AG09319 (cell line): ENCODE data around the gene P3H4.

Experiments
- DNase-seq: peaks from one replicate; pipeline ENCODE4 v3.0.0-alpha.2; 2010; ENCODE audit warnings: low read depth; ENCODE audit errors: extremely low read depth
- CTCF ChIP-seq: IDR thresholded peaks from 2 replicates; pipeline ENCODE4 v1.5.1; 2011; ENCODE audit warnings: low read depth, mild to moderate bottlenecking, inconsistent platforms, low read length, moderate library complexity

Gene P3H4

DNA sequence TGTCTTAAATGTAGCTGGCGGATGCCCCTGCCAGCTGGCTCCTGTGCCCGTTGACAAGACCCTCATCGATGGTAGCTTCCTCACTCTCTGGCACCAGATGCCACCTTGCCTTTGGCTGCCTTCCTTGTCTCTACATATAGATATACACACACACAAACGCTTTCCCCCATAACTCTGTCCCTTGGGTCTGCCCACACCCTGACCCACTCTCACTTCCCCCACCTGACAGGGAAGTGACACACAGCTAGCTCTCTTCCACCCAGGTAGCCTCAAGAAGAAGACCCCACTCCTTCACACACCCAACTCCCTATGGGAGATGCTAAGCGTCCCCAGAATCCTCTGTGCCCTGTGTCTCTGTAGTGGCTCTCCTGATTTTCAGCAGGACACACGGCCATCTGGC, 50.9 kb downstream of the P3H4 start:
- TF ChIP-seq CTCF = no peak

DNA sequence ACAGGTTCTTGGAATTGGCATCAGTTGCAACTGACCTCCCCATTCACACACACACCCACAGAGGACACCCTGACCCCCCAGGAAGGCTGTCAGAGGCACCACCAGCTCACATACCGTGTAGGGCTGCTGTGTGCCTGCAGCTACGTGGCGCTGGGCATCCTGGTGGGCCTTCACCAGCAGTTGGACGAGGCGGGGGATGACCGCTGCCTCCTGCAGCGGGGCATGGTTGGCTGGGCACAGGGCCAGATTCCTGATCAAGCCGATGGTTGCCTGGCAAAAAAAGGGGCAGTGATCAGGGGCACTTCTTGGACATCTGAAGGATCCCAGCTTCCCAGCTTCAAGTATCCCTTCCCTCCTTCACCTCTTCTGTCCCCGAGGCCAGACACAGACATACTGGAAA, 53.1 kb downstream of the P3H4 start:
- DNase-seq = no peak
- no peak for TF ChIP-seq CTCF

More for the DNA sequence above, 50.9 kb downstream of the P3H4 start:
- no peak for DNase-seq

- no peak for DNase-seq
- TF ChIP-seq CTCF = no peak
These were observed 57.7 kb downstream of the P3H4 start for GRCh38 chr17:41754066-41754465.
